Ascending aorta (tissue), 2 donors: ENCODE results near the gene ZP1. TPM values are rescaled to one million over a fixed set of nuclear protein-coding genes. Genes with fewer than 3 reads are reported as not detected.

Experiments
- DNase-seq, 2 donors: peaks; one replicate each; pipeline ENCODE4 v3.0.0-alpha.2; 2019; ENCODE audit warnings: low spot score in 2 of 2
- H3K27ac ChIP-seq, 2 donors: fragments of 200-600 bp; sonication (generic); one replicate each; pipeline ENCODE4 v1.5.1; 2016 to 2017; ENCODE audit warnings: mild to moderate bottlenecking in 1 of 2
- H3K27me3 ChIP-seq: fragments of 200-600 bp; sonication (generic); one replicate; pipeline ENCODE4 v1.5.1; 2017
- H3K36me3 ChIP-seq, 2 donors: fragments of 200-600 bp; sonication (generic); one replicate each; pipeline ENCODE4 v1.5.1; 2016
- H3K4me1 ChIP-seq, 2 donors: fragments of 200-600 bp; sonication (generic); one replicate each; pipeline ENCODE4 v1.5.1; 2016 to 2017; ENCODE audit warnings: mild to moderate bottlenecking in 1 of 2
- H3K4me3 ChIP-seq, 2 donors: fragments of 200-600 bp; sonication (generic); one replicate each; pipeline ENCODE4 v1.5.1; 2016 to 2017; ENCODE audit warnings: mild to moderate bottlenecking in 1 of 2
- H3K9me3 ChIP-seq, 2 donors: fragments of 200-600 bp; sonication (generic); one replicate each; pipeline ENCODE4 v1.5.1; 2016
- CTCF ChIP-seq, 3 experiments: fragments of 200-600 bp in 2 of 3; fragments of 450-650 bp in 1 of 3; sonication (generic) in 2 of 3; IDR thresholded peaks; one replicate each; pipeline ENCODE4 v1.5.1; 2016 to 2019; ENCODE audit warnings: antibody characterized with exemption in 3 of 3, mild to moderate bottlenecking in 1 of 3, moderate library complexity in 1 of 3
- intact Hi-C: fragments of 100-400 bp; cut with DNase I; formaldehyde crosslinking; loops from one replicate; pipeline ENCODE4 v1.15.1; 2023
- total RNA-seq: library from RNA; depleted of rRNA; stranded (reverse); fragments of >200 nt; gene quantifications from one replicate; pipeline ENCODE4 v1.1.0, GENCODE V29; 2016

The ZP1 gene
- total RNA-seq, 1 donor from 2014 or later = not detected

GRCh38 chr11:60862171-60862570 lies 5.2 kb upstream of the ZP1 start:
- Histone ChIP-seq H3K4me1 (no peaks in the 10 kb centered on the region), H3K27me3 (no peaks in the 10 kb centered on the region), H3K27ac (no peak overlapping the region), H3K36me3 (no peaks in the 10 kb centered on the region), H3K9me3 (no peaks in the 10 kb centered on the region), H3K4me3 (no peak overlapping the region)
- no peak for TF ChIP-seq CTCF (IDR thresholded peaks at IDR 0.05)
- peak in 1 of 2 donors; percentile 15 for DNase-seq
- intact Hi-C loops = no loop called here

- Histone ChIP-seq H3K9me3 (no peaks in the 10 kb centered on the region), H3K27ac (no peak overlapping the region), H3K36me3 (no peaks in the 10 kb centered on the region), H3K4me1 (no peaks in the 10 kb centered on the region), H3K27me3 (no peaks in the 10 kb centered on the region), H3K4me3 (no peak overlapping the region)
- peak in 1 of 2 donors; percentile 25 for DNase-seq
- no peak for TF ChIP-seq CTCF (IDR thresholded peaks at IDR 0.05)
- intact Hi-C loops = no loop called here
Measured at GRCh38 chr11:60863550-60864521, 3.5 kb upstream of the ZP1 start.

DNA sequence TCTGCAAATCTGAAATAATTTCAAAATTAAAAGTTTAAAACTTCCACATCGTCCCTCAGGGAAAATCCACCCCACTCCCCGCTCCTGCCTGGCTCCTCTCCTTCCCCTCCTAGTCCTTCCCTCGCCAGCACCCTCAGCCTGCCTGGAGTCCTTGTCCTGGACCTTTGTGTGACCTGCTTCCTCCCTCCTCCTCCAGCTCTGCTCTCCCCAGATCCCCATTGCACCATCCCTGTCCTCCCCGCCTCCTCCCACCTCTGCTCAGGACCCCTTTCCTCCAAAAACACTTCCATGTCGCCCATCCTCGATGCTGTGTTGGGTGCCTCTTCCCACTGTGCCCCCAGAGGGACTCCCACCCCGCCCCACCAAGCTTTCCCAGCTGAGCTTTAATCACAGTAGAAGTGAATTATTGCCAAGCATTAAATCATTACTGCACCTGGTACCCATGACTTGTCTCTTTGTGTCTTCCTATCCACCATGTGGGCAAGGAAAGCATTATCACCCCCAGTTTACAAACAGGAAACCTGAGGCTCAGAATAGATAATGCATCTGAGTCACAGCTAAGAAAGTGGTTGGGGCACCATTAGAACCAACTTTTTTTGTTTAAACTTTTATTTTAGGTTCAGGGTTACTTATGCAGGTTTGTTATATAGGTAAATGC lies 2.4 kb upstream of the ZP1 start:
- intact Hi-C loops = no loop called here
- no peaks in the 10 kb centered on the region for H3K9me3 ChIP-seq
- no peak overlapping the region for H3K27ac ChIP-seq
- no peaks in the 10 kb centered on the region for H3K27me3 ChIP-seq
- H3K4me3 ChIP-seq = no peak overlapping the region
- no peaks in the 10 kb centered on the region for H3K4me1 ChIP-seq
- DNase-seq = peak in 1 of 2 donors; percentile 37
- no peaks in the 10 kb centered on the region for H3K36me3 ChIP-seq
- TF ChIP-seq CTCF (IDR thresholded peaks at IDR 0.05) = no peak

GRCh38 chr11:60867871-60868681 lies 734 bp downstream of the ZP1 start:
- DNase-seq = peak in 1 of 2 donors; percentile 50
- H3K9me3 ChIP-seq = no peaks in the 10 kb centered on the region
- no peaks in the 10 kb centered on the region for H3K4me1 ChIP-seq
- no peak overlapping the region for H3K27ac ChIP-seq
- intact Hi-C loops = no loop called here
- H3K4me3 ChIP-seq = no peak overlapping the region
- no peak for TF ChIP-seq CTCF (IDR thresholded peaks at IDR 0.05)
- H3K27me3 ChIP-seq = no peaks in the 10 kb centered on the region
- no peaks in the 10 kb centered on the region for H3K36me3 ChIP-seq

DNA sequence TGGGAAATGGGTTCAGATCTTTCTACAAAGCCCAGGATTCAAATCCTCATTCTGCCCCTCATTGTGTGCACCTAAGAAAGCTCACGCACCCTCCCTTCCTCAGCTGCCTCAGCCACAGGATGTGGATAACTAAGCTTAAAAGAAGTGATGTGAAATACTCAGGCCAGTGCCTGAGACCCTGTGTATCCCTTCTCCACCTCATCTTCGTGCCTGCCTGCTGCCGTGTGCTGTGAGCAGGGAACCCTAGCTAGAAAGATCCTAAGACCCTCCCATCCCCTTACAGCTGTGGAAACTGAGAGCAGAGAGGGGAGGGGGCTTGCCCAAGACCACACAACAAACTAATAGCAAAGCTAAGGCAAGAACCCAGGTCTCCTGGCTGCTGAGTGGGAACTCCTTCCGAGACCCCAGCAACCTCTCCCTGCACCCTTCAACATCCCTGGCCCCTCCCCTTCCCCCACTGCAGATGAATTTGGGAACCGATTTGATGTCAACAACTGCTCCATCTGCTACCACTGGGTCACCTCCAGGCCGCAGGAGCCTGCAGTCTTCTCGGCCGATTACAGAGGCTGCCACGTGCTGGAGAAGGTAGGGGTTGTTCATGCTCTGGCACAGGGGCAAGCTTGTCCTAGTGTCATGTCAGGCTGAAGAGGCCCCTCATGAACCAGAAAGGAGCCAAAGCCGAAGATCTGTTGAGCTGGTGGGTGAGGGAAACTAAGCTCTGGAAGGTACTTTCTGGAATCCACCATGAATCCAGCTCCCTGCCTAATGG lies 1.5 kb downstream of the ZP1 start:
- Histone ChIP-seq H3K36me3 (no peaks in the 10 kb centered on the region), H3K4me1 (no peaks in the 10 kb centered on the region), H3K9me3 (no peaks in the 10 kb centered on the region), H3K27ac (no peak overlapping the region), H3K4me3 (no peak overlapping the region), H3K27me3 (no peaks in the 10 kb centered on the region)
- intact Hi-C loops = no loop called here
- peak in 1 of 2 donors; percentile 58 for DNase-seq
- TF ChIP-seq CTCF (IDR thresholded peaks at IDR 0.05) = no peak
